Body of pancreas (tissue), 4 donors: ENCODE data around the gene NDUFA12. TPM values are rescaled to one million over a fixed set of nuclear protein-coding genes. Genes with fewer than 3 reads are reported as not detected.
A peak's percentile ranks its signal among the peaks of the same experiment; 100 is the strongest.

ENCODE experiments used
- ATAC-seq: fragments of 150-250 bp; one replicate; pipeline ENCODE4 v1.9.1; 2016
- DNase-seq, 4 donors: peaks; one replicate each; pipeline ENCODE4 v3.0.0-alpha.2; 2019
- H3K27ac ChIP-seq, 4 donors: fragments of 200-600 bp; sonication (generic); 1 replicate in 3 of 4; 2 replicates in 1 of 4; pipeline versions ENCODE4 v1.5.1 to v1.6.1; 2016 to 2019; ENCODE audit warnings: mild to moderate bottlenecking in 1 of 4, mixed read lengths in 1 of 4, moderate library complexity in 1 of 4
- H3K27me3 ChIP-seq, 2 donors: fragments of 200-600 bp; sonication (generic); one replicate each; pipeline ENCODE4 v1.6.0; 2016; ENCODE audit warnings: mild to moderate bottlenecking in 1 of 2
- H3K36me3 ChIP-seq, 2 donors: fragments of 200-600 bp; sonication (generic); replicated peaks in 1 of 2; 2 replicates each; pipeline ENCODE4 v1.5.1; 2016; ENCODE audit warnings: low read depth in 2 of 2; ENCODE audit not compliant: insufficient read depth in 1 of 2
- H3K4me1 ChIP-seq: fragments of 200-600 bp; sonication (generic); one replicate; pipeline ENCODE4 v1.6.0; 2016
- H3K4me3 ChIP-seq, 2 donors: fragments of 200-600 bp; sonication (generic); 1 replicate in 1 of 2; 2 replicates in 1 of 2; pipeline ENCODE4 v1.5.1; 2016 to 2019
- H3K9me3 ChIP-seq, 3 donors: fragments of 200-600 bp; sonication (generic); 1 replicate in 2 of 3; 2 replicates in 1 of 3; pipeline ENCODE4 v1.5.1; 2016
- CTCF ChIP-seq, 7 experiments: fragments of 450-650 bp in 4 of 7; fragments of 200-600 bp in 3 of 7; sonication (generic) in 3 of 7; IDR thresholded peaks; one replicate each; pipeline ENCODE4 v1.5.1; 2016 to 2019; ENCODE audit warnings: antibody characterized with exemption in 7 of 7
- POLR2A ChIP-seq, 3 donors: fragments of 450-650 bp; IDR thresholded peaks; one replicate each; pipeline ENCODE4 v1.6.1; 2016; ENCODE audit warnings: antibody characterized with exemption in 3 of 3, mild to moderate bottlenecking in 2 of 3
- WGBS, 2 donors: methylation state at CpG; one replicate each; pipeline ENCODE4 v1.1.5; 2017; 5-methylcytosine and 5-hydroxymethylcytosine counted together
- intact Hi-C: fragments of 100-400 bp; cut with DNase I; formaldehyde crosslinking; loops from one replicate; pipeline ENCODE4 v1.15.1; 2023
- total RNA-seq, 2 donors: library from RNA; depleted of rRNA; stranded (reverse); fragments of >200 nt; gene quantifications; one replicate each; pipeline ENCODE4 v1.1.0, GENCODE V29; 2016

NDUFA12 gene
- total RNA-seq, 2 donors from 2014 or later, result 21.4 to 41.0 TPM

GRCh38 chr12:95004610-95005009, 1.1 kb upstream of the NDUFA12 start:
- Histone ChIP-seq H3K9me3 (no peaks in the 10 kb centered on the region), H3K4me3 (no peak overlapping the region), H3K36me3 (no peaks in the 10 kb centered on the region), H3K27ac (no peak overlapping the region), H3K27me3 (no peaks in the 10 kb centered on the region), H3K4me1 (peaks cover 17% of the 10 kb centered on the region)
- TF ChIP-seq POLR2A (IDR thresholded peaks at IDR 0.05) (no peak), CTCF (IDR thresholded peaks at IDR 0.05) (no peak)
- ATAC-seq, result no peak
- DNase-seq, result peak in 1 of 4 donors; percentile 9
- 85 to 87% methylated on average over 2 of the region's 2 CpGs for WGBS, 2 donors
- intact Hi-C loops, result no loop called here

GRCh38 chr12:95003921-95004272, 400 bp upstream of the NDUFA12 start:
- Histone ChIP-seq H3K27me3 (no peaks in the 10 kb centered on the region), H3K27ac (peak overlapping the region; percentile 52 to 87 (median 68)), H3K4me1 (peaks cover 17% of the 10 kb centered on the region), H3K36me3 (no peaks in the 10 kb centered on the region), H3K9me3 (no peaks in the 10 kb centered on the region), H3K4me3 (peak overlapping the region in 1 of 2 donors; percentile 93)
- TF ChIP-seq CTCF (IDR thresholded peaks at IDR 0.05), result no peak
- TF ChIP-seq POLR2A (IDR thresholded peaks at IDR 0.05), result no peak
- peak; percentile 2 for ATAC-seq
- DNase-seq, result no peak
- intact Hi-C loops, result no loop called here
- 56 to 62% methylated on average over 15 of the region's 15 CpGs for WGBS, 2 donors

GRCh38 chr12:95002754-95003153, 743 bp downstream of the NDUFA12 start:
- Histone ChIP-seq H3K9me3 (no peaks in the 10 kb centered on the region), H3K27ac (peak overlapping the region in 3 of 4 donors; percentile 62 to 87 (median 74)), H3K36me3 (no peaks in the 10 kb centered on the region), H3K4me3 (peak overlapping the region; percentile 48 to 93), H3K27me3 (no peaks in the 10 kb centered on the region), H3K4me1 (peaks cover 17% of the 10 kb centered on the region)
- TF ChIP-seq POLR2A (IDR thresholded peaks at IDR 0.05) (no peak), CTCF (IDR thresholded peaks at IDR 0.05) (no peak)
- no peak for DNase-seq
- 18 to 22% methylated on average over 3 of the region's 3 CpGs for WGBS, 2 donors
- intact Hi-C loops, result no loop called here
- ATAC-seq, result no peak

- ATAC-seq, result no peak
- 60 to 76% methylated on average over 4 of the region's 4 CpGs for WGBS, 2 donors
- no peak for TF ChIP-seq CTCF (IDR thresholded peaks at IDR 0.05)
- no peak for TF ChIP-seq POLR2A (IDR thresholded peaks at IDR 0.05)
Observed at GRCh38 chr12:94998326-94998725, 5.2 kb downstream of the NDUFA12 start.

GRCh38 chr12:94997726-94998125, 5.8 kb downstream of the NDUFA12 start:
- intact Hi-C loops, result no loop called here
- peaks cover 8% of the 10 kb centered on the region for H3K4me1 ChIP-seq
- H3K9me3 ChIP-seq, result no peaks in the 10 kb centered on the region
- DNase-seq (no peak), ATAC-seq (no peak)
- H3K36me3 ChIP-seq, result peaks cover 0 to 4% of the 10 kb centered on the region in 2 donors
- no peaks in the 10 kb centered on the region for H3K27me3 ChIP-seq
- H3K4me3 ChIP-seq, result no peak overlapping the region
- TF ChIP-seq POLR2A (IDR thresholded peaks at IDR 0.05) (no peak), CTCF (IDR thresholded peaks at IDR 0.05) (no peak)
- H3K27ac ChIP-seq, result no peak overlapping the region

More at GRCh38 chr12:94998326-94998725, 5.2 kb downstream of the NDUFA12 start:
- H3K9me3 ChIP-seq, result no peaks in the 10 kb centered on the region
- no peak overlapping the region for H3K27ac ChIP-seq
- DNase-seq, result no peak
- no peaks in the 10 kb centered on the region for H3K27me3 ChIP-seq
- no peak overlapping the region for H3K4me3 ChIP-seq
- intact Hi-C loops, result no loop called here
- peaks cover 11% of the 10 kb centered on the region for H3K4me1 ChIP-seq
- peaks cover 0 to 4% of the 10 kb centered on the region in 2 donors for H3K36me3 ChIP-seq
